Measurements from ENCODE around the gene PPP1R36. TPM values are rescaled to one million over a fixed set of nuclear protein-coding genes. Genes with fewer than 3 reads are reported as not detected.
A peak's percentile ranks its signal among the peaks of the same experiment; 100 is the strongest.

Gene PPP1R36
- total RNA-seq, 1 experiment from 2014 or later, result 0.34 TPM

DNA sequence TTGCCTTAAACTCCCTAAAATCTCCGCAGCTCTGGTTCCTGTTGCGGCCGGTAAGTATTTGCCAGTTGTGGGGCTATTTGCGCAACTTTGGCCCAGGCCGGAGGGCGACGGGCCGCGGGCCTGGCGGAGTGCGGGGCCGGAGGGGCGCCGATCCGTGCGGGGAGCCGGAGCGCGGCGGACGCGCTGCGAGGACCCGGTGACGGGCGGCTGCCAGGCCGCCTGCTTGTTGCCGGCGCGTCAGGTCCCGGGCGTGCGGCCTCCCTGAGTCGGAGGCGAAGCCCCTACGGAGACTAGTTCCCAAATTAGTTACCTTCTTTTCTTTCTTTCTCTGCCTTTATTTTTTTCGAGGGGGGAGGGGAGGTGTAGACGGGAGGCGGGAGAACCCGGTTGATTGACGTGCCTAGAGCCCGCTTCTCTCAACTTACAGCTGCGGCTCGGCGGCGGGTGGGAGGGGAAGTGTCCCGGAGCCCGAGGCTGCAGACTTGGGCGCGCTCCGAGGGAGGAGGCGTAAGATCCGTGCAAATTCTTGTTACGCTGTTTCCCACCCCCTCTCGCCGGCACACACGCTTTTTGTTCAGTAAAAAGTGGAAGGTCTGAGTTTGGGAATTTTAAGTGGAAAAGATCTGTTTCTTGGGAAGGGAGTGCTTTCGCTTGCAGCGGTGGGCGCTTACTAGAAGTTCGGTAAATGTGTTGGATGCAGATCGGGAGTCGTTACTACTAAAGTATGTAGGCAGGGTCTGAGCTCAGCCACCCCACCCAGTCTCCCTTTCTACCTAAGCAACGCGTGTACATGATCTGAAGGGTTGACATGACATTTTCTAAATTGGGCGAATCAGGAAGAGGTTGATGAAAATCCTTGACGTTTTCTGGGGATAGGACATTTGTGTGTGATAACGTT is 44.6 kb upstream of the PPP1R36 start:
- Histone ChIP-seq H3K4me1 (ENCODE audit: insufficient read depth, low read length, poor library complexity, severe bottlenecking) (peaks cover 36% of the 10 kb centered on the region), H3K27ac (ENCODE audit: low read depth, low read length, poor library complexity, severe bottlenecking) (peak overlapping the region; percentile 100), H3K9me3 (ENCODE audit: low read depth, low read length, poor library complexity, severe bottlenecking) (no peaks in the 10 kb centered on the region), H3K27me3 (replicated peaks; ENCODE audit: insufficient read depth, low read depth, low read length, poor library complexity) (no peaks in the 10 kb centered on the region), H3K36me3 (ENCODE audit: insufficient read depth, low read length, poor library complexity, severe bottlenecking) (no peaks in the 10 kb centered on the region), H3K4me3 (ENCODE audit: low read depth, low read length, poor library complexity, severe bottlenecking) (peak overlapping the region; percentile 87)
- DNase-seq (ENCODE audit: low spot score), result peak; percentile 94
- no peak for TF ChIP-seq EZH2 (IDR thresholded peaks at IDR 0.05; ENCODE audit: borderline replicate concordance, low read depth, low read length, poor library complexity, severe bottlenecking)
- TF ChIP-seq, protein P1, sequence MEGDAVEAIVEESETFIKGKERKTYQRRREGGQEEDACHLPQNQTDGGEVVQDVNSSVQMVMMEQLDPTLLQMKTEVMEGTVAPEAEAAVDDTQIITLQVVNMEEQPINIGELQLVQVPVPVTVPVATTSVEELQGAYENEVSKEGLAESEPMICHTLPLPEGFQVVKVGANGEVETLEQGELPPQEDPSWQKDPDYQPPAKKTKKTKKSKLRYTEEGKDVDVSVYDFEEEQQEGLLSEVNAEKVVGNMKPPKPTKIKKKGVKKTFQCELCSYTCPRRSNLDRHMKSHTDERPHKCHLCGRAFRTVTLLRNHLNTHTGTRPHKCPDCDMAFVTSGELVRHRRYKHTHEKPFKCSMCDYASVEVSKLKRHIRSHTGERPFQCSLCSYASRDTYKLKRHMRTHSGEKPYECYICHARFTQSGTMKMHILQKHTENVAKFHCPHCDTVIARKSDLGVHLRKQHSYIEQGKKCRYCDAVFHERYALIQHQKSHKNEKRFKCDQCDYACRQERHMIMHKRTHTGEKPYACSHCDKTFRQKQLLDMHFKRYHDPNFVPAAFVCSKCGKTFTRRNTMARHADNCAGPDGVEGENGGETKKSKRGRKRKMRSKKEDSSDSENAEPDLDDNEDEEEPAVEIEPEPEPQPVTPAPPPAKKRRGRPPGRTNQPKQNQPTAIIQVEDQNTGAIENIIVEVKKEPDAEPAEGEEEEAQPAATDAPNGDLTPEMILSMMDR (conservative IDR thresholded peaks at IDR 0.05; ENCODE audit: low read depth, low read length), result no peak
- TSS peak; percentile 53 for BruUV-seq (replicated peaks)
- POLR2A ChIA-PET (ENCODE audit: low non-redundant PET), result interaction anchor here (0.6 kb wide), 1 partner anchor 37 kb away, joined by 3 read pairs; no protein-coding TSS in a partner anchor
- intact Hi-C loops (cut with micrococcal nuclease; ENCODE audit: unreplicated experiment), result loop anchor here (1.0 kb wide), 1 partner anchor 35 kb away; the partner anchor contains the start of gene HSPA2
- CTCF ChIA-PET, result no interaction called here

DNA sequence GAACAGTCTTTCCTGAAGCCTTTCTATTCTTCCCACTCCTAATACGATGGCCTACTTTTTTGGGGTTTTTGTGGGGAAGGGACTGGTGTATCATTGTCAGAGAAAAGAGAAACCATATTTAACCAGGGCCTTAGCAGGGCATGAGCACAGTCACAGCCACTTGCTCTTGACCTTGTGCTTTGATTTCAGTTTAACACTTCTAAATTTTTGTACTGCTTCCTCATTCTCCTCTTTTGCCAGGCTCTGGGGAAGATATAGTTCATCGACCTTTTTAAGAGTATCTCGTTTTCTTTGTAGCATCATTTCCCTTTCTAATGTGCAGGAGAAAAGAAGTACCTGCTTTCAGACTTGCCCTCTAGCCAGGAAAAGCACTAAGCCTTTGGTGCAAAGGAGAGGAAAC is 43.0 kb upstream of the PPP1R36 start:
- Histone ChIP-seq H3K4me3 (ENCODE audit: low read depth, low read length, poor library complexity, severe bottlenecking) (peak overlapping the region; percentile 13), H3K4me1 (ENCODE audit: insufficient read depth, low read length, poor library complexity, severe bottlenecking) (peaks cover 43% of the 10 kb centered on the region), H3K27ac (ENCODE audit: low read depth, low read length, poor library complexity, severe bottlenecking) (no peak overlapping the region), H3K36me3 (ENCODE audit: insufficient read depth, low read length, poor library complexity, severe bottlenecking) (no peaks in the 10 kb centered on the region), H3K9me3 (ENCODE audit: low read depth, low read length, poor library complexity, severe bottlenecking) (no peaks in the 10 kb centered on the region), H3K27me3 (replicated peaks; ENCODE audit: insufficient read depth, low read depth, low read length, poor library complexity) (no peaks in the 10 kb centered on the region)
- TF ChIP-seq EZH2 (IDR thresholded peaks at IDR 0.05; ENCODE audit: borderline replicate concordance, low read depth, low read length, poor library complexity, severe bottlenecking), result no peak
- TF ChIP-seq, protein P1 (conservative IDR thresholded peaks at IDR 0.05; ENCODE audit: low read depth, low read length), result no peak
- DNase-seq (ENCODE audit: low spot score), result no peak
- ChIA-PET POLR2A (ENCODE audit: low non-redundant PET) (interaction anchor here (0.6 kb wide), 1 partner anchor 109 kb away, joined by 3 read pairs; no protein-coding TSS in a partner anchor), CTCF (no interaction called here)
- BruUV-seq (replicated peaks), result no TSS peak
- intact Hi-C loops (cut with micrococcal nuclease; ENCODE audit: unreplicated experiment), result no loop called here

DNA sequence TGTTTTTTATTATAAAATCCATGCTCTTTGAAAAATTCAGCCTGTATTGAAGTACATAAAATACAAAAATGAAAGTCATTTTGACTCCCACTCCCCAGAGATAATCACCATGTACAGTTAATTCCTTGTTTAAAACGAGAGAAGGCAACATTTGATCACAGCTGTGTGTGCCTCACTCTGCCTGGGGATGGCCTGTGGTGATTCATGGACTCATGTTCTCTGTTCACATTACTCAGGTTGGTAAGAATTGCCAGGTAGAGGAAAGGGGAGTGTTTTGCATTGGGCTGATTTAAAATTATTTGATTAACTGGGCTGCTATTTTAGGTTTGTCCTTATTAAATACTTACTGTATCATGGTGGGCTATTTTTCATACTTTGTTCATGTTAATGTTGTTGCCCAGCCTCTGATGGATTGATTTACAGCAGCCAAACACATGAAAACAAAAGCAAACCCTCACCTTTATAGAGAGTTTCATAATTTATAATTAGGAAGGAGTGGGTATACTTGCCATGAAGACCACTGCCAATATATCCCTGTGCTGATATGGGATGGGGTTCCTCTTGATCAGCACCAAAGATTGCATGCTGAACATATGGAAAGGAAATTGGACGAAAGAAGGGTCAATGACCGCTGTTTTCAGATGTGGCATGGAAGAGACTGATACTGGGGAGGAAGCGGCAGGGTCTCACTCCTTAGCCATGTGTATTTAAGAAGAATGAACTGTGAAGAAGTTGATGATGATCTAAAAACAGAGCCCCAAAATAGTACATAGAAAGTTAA is 42.2 kb upstream of the PPP1R36 start:
- TF ChIP-seq, protein P1 (conservative IDR thresholded peaks at IDR 0.05; ENCODE audit: low read depth, low read length), result no peak
- TF ChIP-seq EZH2 (IDR thresholded peaks at IDR 0.05; ENCODE audit: borderline replicate concordance, low read depth, low read length, poor library complexity, severe bottlenecking), result no peak
- no peak for DNase-seq (ENCODE audit: low spot score)
- H3K27ac ChIP-seq (ENCODE audit: low read depth, low read length, poor library complexity, severe bottlenecking), result no peak overlapping the region
- H3K27me3 ChIP-seq (replicated peaks; ENCODE audit: insufficient read depth, low read depth, low read length, poor library complexity), result no peaks in the 10 kb centered on the region
- ChIA-PET POLR2A (ENCODE audit: low non-redundant PET) (interaction anchor here (0.6 kb wide), 1 partner anchor 110 kb away, joined by 3 read pairs; no protein-coding TSS in a partner anchor), CTCF (no interaction called here)
- peaks cover 35% of the 10 kb centered on the region for H3K4me1 ChIP-seq (ENCODE audit: insufficient read depth, low read length, poor library complexity, severe bottlenecking)
- H3K4me3 ChIP-seq (ENCODE audit: low read depth, low read length, poor library complexity, severe bottlenecking), result peak overlapping the region; percentile 13
- no peaks in the 10 kb centered on the region for H3K36me3 ChIP-seq (ENCODE audit: insufficient read depth, low read length, poor library complexity, severe bottlenecking)
- no peaks in the 10 kb centered on the region for H3K9me3 ChIP-seq (ENCODE audit: low read depth, low read length, poor library complexity, severe bottlenecking)
- no TSS peak for BruUV-seq (replicated peaks)
- intact Hi-C loops (cut with micrococcal nuclease; ENCODE audit: unreplicated experiment), result no loop called here

Data from A673 (cell line).